GM13976 (cell line): ENCODE data around the gene EMILIN1.
"Not testable (repeated sequence)": the region's sequence is repeated elsewhere in the genome, so short reads cannot be mapped to it uniquely, and the experiment has no call there.

Experiments used
- DNase-seq: peaks from one replicate; pipeline ENCODE4 v3.0.0; 2012; ENCODE audit warnings: low spot score
- CTCF ChIP-seq: IDR thresholded peaks from 2 replicates; pipeline ENCODE4 v1.5.1; 2012; ENCODE audit warnings: borderline replicate concordance, mild to moderate bottlenecking; ENCODE audit not compliant: insufficient read depth; ENCODE audit errors: extremely low read depth, missing control alignments, control extremely low read depth
- in situ Hi-C: fragments of 300-500 bp; cut with MboI; formaldehyde crosslinking; loops from one replicate; pipeline ENCODE4 v1.12.0; 2022; ENCODE audit warnings: low sequenced_read_pairs, mixed read lengths, inconsistent platforms; ENCODE audit not compliant: unreplicated experiment

Gene EMILIN1

GRCh38 chr2:27100036-27100435 lies 21.6 kb downstream of the EMILIN1 start:
- TF ChIP-seq CTCF = no peak
- in situ Hi-C loops = loop anchor here (10.0 kb wide), 1 partner anchor 185 kb away; the partner anchor contains the start of gene TRIM54
- no peak for DNase-seq

GRCh38 chr2:27102329-27102728 lies 23.9 kb downstream of the EMILIN1 start:
- no peak for TF ChIP-seq CTCF
- in situ Hi-C loops = loop anchor here (10.0 kb wide), 1 partner anchor 182 kb away; the partner anchor contains the start of gene TRIM54
- no peak for DNase-seq

DNA sequence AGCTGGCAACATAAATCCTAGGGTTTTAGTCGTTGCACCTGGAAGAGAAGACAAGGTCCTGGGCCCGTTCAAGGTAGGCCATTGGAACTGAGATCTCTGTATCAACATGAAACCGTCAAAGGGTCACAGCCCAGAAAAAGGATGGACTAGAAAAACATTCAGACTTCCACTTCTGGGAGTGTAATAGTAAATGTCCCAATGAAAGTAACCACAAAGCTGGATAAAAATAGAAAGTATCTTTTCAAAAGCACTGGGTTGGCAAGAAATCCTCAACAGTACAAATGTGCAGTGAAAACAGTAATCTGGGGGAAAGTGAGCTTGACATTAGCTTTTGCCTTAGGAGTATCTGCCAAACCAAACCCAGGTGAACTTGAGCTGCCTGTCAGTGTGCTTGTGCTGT lies 27.6 kb downstream of the EMILIN1 start:
- no peak for TF ChIP-seq CTCF
- no peak for DNase-seq
- in situ Hi-C loops = loop anchor here (10.0 kb wide), 1 partner anchor 179 kb away; the partner anchor contains the start of gene TRIM54

DNA sequence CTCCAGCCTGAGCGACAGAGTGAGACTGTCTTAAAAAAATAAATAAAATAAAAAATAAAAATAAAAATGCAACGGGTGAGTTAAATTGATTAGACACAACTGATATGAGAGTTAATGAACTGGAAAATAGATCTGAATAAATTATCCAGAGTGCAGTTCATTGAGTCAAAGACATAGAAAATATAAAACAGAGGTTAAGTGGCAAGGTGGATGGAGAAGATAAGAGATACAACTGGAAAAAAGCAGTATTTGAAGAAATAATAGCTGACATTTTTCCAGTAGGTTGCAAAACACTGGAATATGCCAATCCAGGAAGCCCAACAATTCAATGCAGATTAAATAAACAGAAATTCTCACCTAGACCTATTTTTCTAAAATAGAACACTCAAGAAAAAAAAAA lies 29.8 kb downstream of the EMILIN1 start:
- DNase-seq = no peak
- in situ Hi-C loops = loop anchor here (10.0 kb wide), 1 partner anchor 177 kb away; the partner anchor contains the start of gene TRIM54
- TF ChIP-seq CTCF = no peak

DNA sequence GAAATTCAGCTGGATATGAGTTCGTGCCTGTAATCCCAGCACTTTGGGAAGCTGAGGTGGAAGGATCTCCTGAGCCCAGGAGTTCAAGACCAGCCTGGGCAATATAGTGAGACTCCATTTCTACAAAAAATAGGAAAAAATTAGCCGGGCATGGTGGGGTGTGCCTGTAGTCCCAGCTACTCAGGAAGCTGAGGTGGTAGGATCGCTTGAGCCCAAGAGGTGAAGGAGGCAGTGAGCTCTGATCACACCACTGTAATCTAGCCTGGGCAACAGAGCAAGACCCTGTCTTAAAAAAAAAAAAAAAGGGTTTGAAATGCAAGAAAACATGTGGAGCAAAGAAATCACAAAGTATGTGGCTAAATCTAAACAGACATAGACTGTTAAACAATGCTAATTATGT lies 30.7 kb downstream of the EMILIN1 start:
- in situ Hi-C loops = loop anchor here (10.0 kb wide), 1 partner anchor 176 kb away; the partner anchor contains the start of gene TRIM54
- DNase-seq = no peak
- TF ChIP-seq CTCF = no peak

GRCh38 chr2:27110603-27111352 lies 32.4 kb downstream of the EMILIN1 start:
- DNase-seq, in situ Hi-C loops: not testable (repeated sequence)

GRCh38 chr2:27111392-27112078 lies 33.1 kb downstream of the EMILIN1 start:
- in situ Hi-C loops, DNase-seq: not testable (repeated sequence)
